Measurements from ENCODE around the gene MTX2. TPM values are rescaled to one million over a fixed set of nuclear protein-coding genes. Genes with fewer than 3 reads are reported as not detected.

MTX2 gene
- total RNA-seq, 1 donor from 2014 or later, result 8.5 TPM

- H3K27me3 ChIP-seq, result no peaks in the 10 kb centered on the region
- no peaks in the 10 kb centered on the region for H3K36me3 ChIP-seq
- intact Hi-C loops (cut with DNase I), result no loop called here
- DNase-seq (ENCODE audit: low spot score in 2 of 2), result no peak
- H3K9me3 ChIP-seq, result peaks cover 0 to 28% of the 10 kb centered on the region in 2 donors
- no peaks in the 10 kb centered on the region for H3K4me1 ChIP-seq
- no peak overlapping the region for H3K4me3 ChIP-seq
- TF ChIP-seq CTCF (IDR thresholded peaks at IDR 0.05), result no peak
- H3K27ac ChIP-seq, result no peak overlapping the region
Observed at GRCh38 chr2:176378323-176378722, 109.1 kb downstream of the MTX2 start.

- TF ChIP-seq CTCF (IDR thresholded peaks at IDR 0.05), result no peak
- H3K9me3 ChIP-seq, result peaks cover 0 to 28% of the 10 kb centered on the region in 2 donors
- H3K27me3 ChIP-seq, result no peaks in the 10 kb centered on the region
- H3K27ac ChIP-seq, result no peak overlapping the region
- DNase-seq (ENCODE audit: low spot score in 2 of 2), result no peak
- no peaks in the 10 kb centered on the region for H3K36me3 ChIP-seq
- no peaks in the 10 kb centered on the region for H3K4me1 ChIP-seq
- H3K4me3 ChIP-seq, result no peak overlapping the region
- intact Hi-C loops (cut with DNase I), result no loop called here
Observed at GRCh38 chr2:176380341-176380740, 111.1 kb downstream of the MTX2 start.

GRCh38 chr2:176383100-176383499 lies 113.9 kb downstream of the MTX2 start:
- no peak overlapping the region for H3K4me3 ChIP-seq
- intact Hi-C loops (cut with DNase I), result no loop called here
- no peaks in the 10 kb centered on the region for H3K36me3 ChIP-seq
- H3K4me1 ChIP-seq, result no peaks in the 10 kb centered on the region
- peaks cover 0 to 19% of the 10 kb centered on the region in 2 donors for H3K9me3 ChIP-seq
- no peaks in the 10 kb centered on the region for H3K27me3 ChIP-seq
- DNase-seq (ENCODE audit: low spot score in 2 of 2), result no peak
- H3K27ac ChIP-seq, result no peak overlapping the region
- TF ChIP-seq CTCF (IDR thresholded peaks at IDR 0.05), result no peak

- Histone ChIP-seq H3K27me3 (no peaks in the 10 kb centered on the region), H3K36me3 (no peaks in the 10 kb centered on the region), H3K9me3 (peaks cover 0 to 10% of the 10 kb centered on the region in 2 donors), H3K27ac (no peak overlapping the region), H3K4me3 (no peak overlapping the region), H3K4me1 (no peaks in the 10 kb centered on the region)
- TF ChIP-seq CTCF (IDR thresholded peaks at IDR 0.05), result no peak
- DNase-seq (ENCODE audit: low spot score in 2 of 2), result no peak
- intact Hi-C loops (cut with DNase I), result no loop called here
Observed at GRCh38 chr2:176383836-176384442, 114.7 kb downstream of the MTX2 start.

GRCh38 chr2:176385219-176385759 lies 116.0 kb downstream of the MTX2 start:
- H3K9me3 ChIP-seq, result no peaks in the 10 kb centered on the region
- TF ChIP-seq CTCF (IDR thresholded peaks at IDR 0.05), result no peak
- H3K4me1 ChIP-seq, result no peaks in the 10 kb centered on the region
- no peak overlapping the region for H3K4me3 ChIP-seq
- H3K27ac ChIP-seq, result no peak overlapping the region
- no peak for DNase-seq (ENCODE audit: low spot score in 2 of 2)
- intact Hi-C loops (cut with DNase I), result no loop called here
- no peaks in the 10 kb centered on the region for H3K36me3 ChIP-seq
- no peaks in the 10 kb centered on the region for H3K27me3 ChIP-seq
